Thoracic aorta (tissue), 2 donors: ENCODE results near the gene CHDH. TPM values are rescaled to one million over a fixed set of nuclear protein-coding genes. Genes with fewer than 3 reads are reported as not detected.

Source experiments
- ATAC-seq: fragments of 150-250 bp; one replicate; pipeline ENCODE4 v1.8.0; 2017; ENCODE audit warnings: low read depth; ENCODE audit not compliant: insufficient number of reproducible peaks, low FRiP score
- DNase-seq: peaks from one replicate; pipeline ENCODE4 v3.0.0-alpha.2; 2020; ENCODE audit warnings: low spot score
- H3K27ac ChIP-seq, 2 donors: fragments of 200-600 bp; sonication (generic); 1 replicate in 1 of 2; 2 replicates in 1 of 2; pipeline ENCODE4 v1.5.1; 2016; ENCODE audit warnings: mild to moderate bottlenecking in 2 of 2, moderate library complexity in 2 of 2
- H3K27me3 ChIP-seq: fragments of 200-600 bp; sonication (generic); replicated peaks from 2 replicates; pipeline ENCODE4 v1.6.0; 2016; ENCODE audit warnings: mild to moderate bottlenecking; ENCODE audit not compliant: insufficient read depth
- H3K36me3 ChIP-seq: fragments of 200-600 bp; sonication (generic); one replicate; pipeline ENCODE4 v1.5.1; 2016
- H3K4me1 ChIP-seq, 2 donors: fragments of 200-600 bp; sonication (generic); 1 replicate in 1 of 2; 2 replicates in 1 of 2; pipeline versions ENCODE4 v1.5.1 to v1.6.0; 2016; ENCODE audit warnings: low read depth in 2 of 2, mild to moderate bottlenecking in 1 of 2; ENCODE audit not compliant: control insufficient read depth in 1 of 2
- H3K4me3 ChIP-seq: fragments of 200-600 bp; sonication (generic); 2 replicates; pipeline ENCODE4 v1.5.1; 2016; ENCODE audit warnings: mild to moderate bottlenecking
- H3K9me3 ChIP-seq: fragments of 200-600 bp; sonication (generic); 2 replicates; pipeline ENCODE4 v1.5.1; 2016
- total RNA-seq, 2 donors: library from RNA; depleted of rRNA; stranded (reverse); fragments of >200 nt; gene quantifications; one replicate each; pipeline versions ENCODE4 v1.1.0 to v1.2.3, GENCODE V29; 2016
- TF ChIP-seq, protein P1 (sequence below): fragments of 200-600 bp; sonication (generic); IDR thresholded peaks from one replicate; pipeline ENCODE4 v1.5.1; 2019; ENCODE audit warnings: antibody characterized with exemption

CHDH gene
- total RNA-seq, 2 donors from 2014 or later: 0.68 to 8.4 TPM

DNA sequence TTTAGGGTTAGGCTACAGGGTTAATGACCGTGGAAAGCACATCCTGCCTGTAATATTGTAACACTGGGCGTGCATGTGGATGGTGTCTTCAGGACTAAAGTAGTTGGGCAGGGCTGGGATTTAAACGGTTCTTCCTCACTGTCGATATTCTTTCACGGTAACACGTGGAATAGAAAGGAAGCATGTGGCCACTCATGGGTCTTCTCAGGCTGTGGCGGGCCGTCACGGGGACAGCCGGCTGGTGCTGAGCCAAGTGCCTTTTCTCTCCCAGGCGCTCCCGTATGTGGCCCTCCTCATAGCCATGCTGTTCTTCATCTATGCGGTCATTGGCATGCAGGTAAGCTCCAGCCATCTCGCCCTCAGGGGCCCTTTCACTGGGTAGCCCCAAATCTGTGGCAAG, 73.7 kb downstream of the CHDH start:
- H3K36me3 ChIP-seq: no peaks in the 10 kb centered on the region
- ATAC-seq (no peak), DNase-seq (no peak)
- H3K27me3 ChIP-seq: no peaks in the 10 kb centered on the region
- no peak overlapping the region for H3K4me3 ChIP-seq
- H3K27ac ChIP-seq: no peak overlapping the region
- TF ChIP-seq, protein P1, sequence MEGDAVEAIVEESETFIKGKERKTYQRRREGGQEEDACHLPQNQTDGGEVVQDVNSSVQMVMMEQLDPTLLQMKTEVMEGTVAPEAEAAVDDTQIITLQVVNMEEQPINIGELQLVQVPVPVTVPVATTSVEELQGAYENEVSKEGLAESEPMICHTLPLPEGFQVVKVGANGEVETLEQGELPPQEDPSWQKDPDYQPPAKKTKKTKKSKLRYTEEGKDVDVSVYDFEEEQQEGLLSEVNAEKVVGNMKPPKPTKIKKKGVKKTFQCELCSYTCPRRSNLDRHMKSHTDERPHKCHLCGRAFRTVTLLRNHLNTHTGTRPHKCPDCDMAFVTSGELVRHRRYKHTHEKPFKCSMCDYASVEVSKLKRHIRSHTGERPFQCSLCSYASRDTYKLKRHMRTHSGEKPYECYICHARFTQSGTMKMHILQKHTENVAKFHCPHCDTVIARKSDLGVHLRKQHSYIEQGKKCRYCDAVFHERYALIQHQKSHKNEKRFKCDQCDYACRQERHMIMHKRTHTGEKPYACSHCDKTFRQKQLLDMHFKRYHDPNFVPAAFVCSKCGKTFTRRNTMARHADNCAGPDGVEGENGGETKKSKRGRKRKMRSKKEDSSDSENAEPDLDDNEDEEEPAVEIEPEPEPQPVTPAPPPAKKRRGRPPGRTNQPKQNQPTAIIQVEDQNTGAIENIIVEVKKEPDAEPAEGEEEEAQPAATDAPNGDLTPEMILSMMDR: no peak
- no peaks in the 10 kb centered on the region for H3K9me3 ChIP-seq
- H3K4me1 ChIP-seq: peaks cover 23 to 42% of the 10 kb centered on the region in 2 donors

DNA sequence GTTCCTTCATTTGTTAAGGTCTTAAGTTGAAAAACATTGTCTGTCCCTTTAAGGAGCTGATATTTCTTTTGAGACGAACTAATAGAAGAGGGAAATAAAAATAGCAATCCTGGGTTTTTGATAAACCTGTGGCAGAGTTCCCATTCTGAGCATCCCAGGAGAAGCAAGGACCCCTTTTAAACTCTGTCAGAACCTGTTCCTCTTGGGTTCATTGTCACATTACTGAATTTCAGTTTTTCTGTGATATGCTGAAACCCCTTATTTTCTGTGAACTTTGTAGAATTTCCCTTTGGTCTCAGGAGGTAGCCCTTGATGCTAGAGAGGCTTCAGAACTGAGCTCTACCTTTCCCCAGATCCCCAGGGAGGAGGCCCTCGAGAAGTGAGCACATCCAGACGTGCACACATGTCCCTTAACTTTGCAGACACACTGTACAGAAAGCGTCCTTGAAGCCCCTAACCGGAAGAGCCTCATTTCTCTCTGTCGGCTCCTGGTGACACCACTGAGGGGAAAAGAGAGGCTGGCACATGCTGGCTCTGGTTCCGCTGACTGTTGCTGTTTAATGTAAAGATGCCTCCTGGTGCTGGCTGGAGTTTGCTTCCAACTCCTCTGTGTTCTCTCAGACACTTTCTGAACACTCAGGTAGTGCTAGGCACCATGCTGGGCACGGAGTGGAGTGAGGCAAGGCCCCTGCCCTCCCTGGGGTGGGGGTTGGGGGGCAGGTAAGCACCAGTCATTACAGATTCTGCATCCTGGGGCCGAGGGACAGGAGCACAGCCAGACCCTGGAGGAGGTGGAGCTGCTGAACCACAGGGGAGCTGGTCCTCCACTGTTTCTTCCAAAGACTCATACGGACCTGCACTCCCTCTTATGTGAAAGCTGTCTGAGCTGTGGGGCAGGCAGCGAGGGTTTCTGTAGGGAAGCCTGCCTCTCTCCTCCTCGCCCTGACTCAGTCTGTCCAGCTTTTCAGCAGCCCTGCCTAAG, 77.5 kb downstream of the CHDH start:
- H3K27ac ChIP-seq: no peak overlapping the region
- DNase-seq: no peak
- H3K4me3 ChIP-seq: no peak overlapping the region
- H3K4me1 ChIP-seq: peaks cover 10 to 13% of the 10 kb centered on the region in 2 donors
- no peaks in the 10 kb centered on the region for H3K27me3 ChIP-seq
- no peaks in the 10 kb centered on the region for H3K9me3 ChIP-seq
- TF ChIP-seq, protein P1: no peak
- no peak for ATAC-seq
- H3K36me3 ChIP-seq: no peaks in the 10 kb centered on the region

DNA sequence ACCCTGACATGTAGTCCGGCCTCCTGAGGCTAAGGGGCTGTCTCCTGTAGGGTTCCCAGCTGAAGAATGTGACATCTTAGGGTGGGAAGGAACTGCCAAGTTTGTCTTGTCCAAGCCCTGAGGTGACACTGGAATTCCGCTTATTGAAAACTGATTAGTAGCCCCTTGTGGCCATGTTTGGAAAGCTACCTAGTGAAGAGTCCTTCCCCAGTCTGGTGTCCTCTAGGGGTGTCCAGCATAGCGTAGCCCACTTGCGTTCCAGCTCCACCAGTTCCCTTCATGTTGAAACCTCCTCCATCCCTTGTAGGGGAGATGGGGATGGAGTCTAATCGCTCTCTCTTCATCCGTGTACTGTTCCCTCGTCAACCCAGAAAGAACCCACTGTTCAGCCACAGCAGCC, 79.5 kb downstream of the CHDH start:
- TF ChIP-seq, protein P1: no peak
- Histone ChIP-seq H3K9me3 (no peaks in the 10 kb centered on the region), H3K4me3 (no peak overlapping the region), H3K36me3 (no peaks in the 10 kb centered on the region), H3K4me1 (no peaks in the 10 kb centered on the region), H3K27me3 (no peaks in the 10 kb centered on the region), H3K27ac (no peak overlapping the region)
- DNase-seq (no peak), ATAC-seq (no peak)

DNA sequence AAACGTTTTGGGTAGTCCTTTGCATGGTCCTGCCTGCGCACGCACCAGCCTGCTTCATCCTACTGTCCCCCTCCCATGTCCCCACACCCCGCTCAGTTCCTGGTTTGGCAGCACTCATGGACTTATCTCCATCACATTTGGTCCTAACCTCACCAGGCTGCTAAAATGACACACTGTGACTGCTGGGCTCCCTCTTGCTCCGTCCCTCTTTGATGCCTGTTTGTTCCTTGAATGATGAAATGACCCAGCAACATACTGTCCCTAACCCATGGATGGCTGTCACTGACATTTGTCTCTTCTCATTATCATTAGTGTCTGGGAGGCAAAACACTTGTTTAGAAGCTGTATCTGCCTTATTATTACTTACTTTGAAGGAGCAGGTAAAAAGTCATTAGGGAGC, 80.5 kb downstream of the CHDH start:
- Histone ChIP-seq H3K36me3 (no peaks in the 10 kb centered on the region), H3K27ac (no peak overlapping the region), H3K27me3 (no peaks in the 10 kb centered on the region), H3K4me3 (no peak overlapping the region), H3K9me3 (no peaks in the 10 kb centered on the region), H3K4me1 (no peaks in the 10 kb centered on the region)
- ATAC-seq (no peak), DNase-seq (no peak)
- TF ChIP-seq, protein P1: no peak

DNA sequence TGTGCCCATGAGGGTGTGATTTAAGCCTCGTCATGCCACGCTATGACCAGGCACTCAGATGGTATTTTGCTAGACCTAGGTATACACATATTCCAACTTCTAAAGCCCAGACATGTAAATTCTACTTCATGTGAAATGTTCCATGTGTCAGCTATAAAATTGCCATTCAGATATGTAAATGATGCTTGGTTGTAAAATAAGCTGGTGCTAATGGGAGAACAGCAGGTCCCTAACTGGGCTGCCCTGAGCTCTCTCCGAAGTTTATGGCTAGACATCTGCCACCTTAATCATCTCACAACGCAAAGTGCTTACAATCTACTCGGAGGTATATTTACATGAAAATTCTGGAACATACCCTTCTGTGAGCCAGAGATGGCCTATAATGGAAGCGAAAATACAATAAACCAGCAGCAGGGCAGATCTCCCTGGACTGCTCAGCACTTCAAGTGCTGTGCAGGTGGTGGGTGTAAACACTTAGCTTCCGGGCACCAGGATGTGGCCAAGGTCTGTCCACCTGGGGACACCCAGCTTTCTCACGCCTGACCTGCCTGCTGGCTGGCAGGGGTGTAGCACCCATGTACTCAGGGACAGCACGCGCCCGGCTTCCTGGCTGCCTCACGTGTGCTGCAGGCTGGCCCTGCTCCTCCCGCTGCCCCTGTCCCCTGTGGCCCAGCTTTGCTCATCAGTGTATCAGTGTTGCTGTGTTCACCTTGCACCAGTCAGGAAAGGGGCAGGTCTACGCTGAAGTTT, 82.0 kb downstream of the CHDH start:
- Histone ChIP-seq H3K27ac (no peak overlapping the region), H3K27me3 (no peaks in the 10 kb centered on the region), H3K4me1 (no peaks in the 10 kb centered on the region), H3K9me3 (no peaks in the 10 kb centered on the region), H3K4me3 (no peak overlapping the region), H3K36me3 (no peaks in the 10 kb centered on the region)
- no peak for DNase-seq
- TF ChIP-seq, protein P1: no peak
- no peak for ATAC-seq
